Activated CD4-positive, alpha-beta memory T cell treated with anti-CD3 and anti-CD28 coated beads for 36 hours (primary cell): ENCODE results near the gene C11orf24. TPM values are rescaled to one million over a fixed set of nuclear protein-coding genes. Genes with fewer than 3 reads are reported as not detected.
A peak's percentile ranks its signal among the peaks of the same experiment; 100 is the strongest.
"Not testable (repeated sequence)": the region's sequence is repeated elsewhere in the genome, so short reads cannot be mapped to it uniquely, and the experiment has no call there.

Experiments
- CTCF ChIA-PET: fragments of 350-600 bp; sonication (Branson Sonifier 250); formaldehyde crosslinking; loops from one replicate; lab custom pipeline; 2021; ENCODE audit warnings: antibody characterized with exemption, inconsistent platforms; lab: Charles Lee
- POLR2A ChIA-PET: fragments of 350-600 bp; sonication (Branson Sonifier 250); formaldehyde crosslinking; loops from one replicate; lab custom pipeline; 2021; ENCODE audit warnings: antibody characterized with exemption; lab: Charles Lee
- DNase-seq: peaks from one replicate; pipeline ENCODE4 v3.0.0-alpha.2; 2020
- H3K27ac Mint-ChIP-seq: one replicate; pipeline ENCODE4 v1.8.0; 2021; ENCODE audit warnings: mixed read lengths
- H3K27me3 Mint-ChIP-seq: one replicate; pipeline ENCODE4 v1.8.0; 2021; ENCODE audit warnings: mixed read lengths
- H3K36me3 Mint-ChIP-seq: one replicate; pipeline ENCODE4 v1.8.0; 2021; ENCODE audit warnings: mixed read lengths
- H3K4me1 Mint-ChIP-seq: one replicate; pipeline ENCODE4 v1.8.0; 2021; ENCODE audit warnings: low read depth, mixed read lengths
- H3K4me3 Mint-ChIP-seq: one replicate; pipeline ENCODE4 v1.8.0; 2021; ENCODE audit warnings: mild to moderate bottlenecking, mixed read lengths
- H3K9me3 Mint-ChIP-seq: one replicate; pipeline ENCODE4 v1.8.0; 2021; ENCODE audit warnings: mixed read lengths
- intact Hi-C: fragments of 100-400 bp; cut with micrococcal nuclease; formaldehyde crosslinking; loops from one replicate; pipeline ENCODE4 v1.15.1; 2023
- total RNA-seq, 2 experiments: library from RNA; stranded (reverse); gene quantifications; one replicate each; pipeline ENCODE4 v1.2.3, GENCODE V29; 2021

Gene C11orf24
- total RNA-seq, 2 experiments from 2014 or later = 28.0 to 28.9 TPM

GRCh38 chr11:68297494-68297811, 25.7 kb upstream of the C11orf24 start:
- H3K27ac Mint-ChIP-seq = no peak overlapping the region
- H3K4me3 Mint-ChIP-seq = no peak overlapping the region
- ChIA-PET POLR2A (interaction anchor here (0.9 to 1.5 kb wide), 2 partner anchors 25 to 40 kb away, joined by 3 to 8 read pairs; partner anchors contain the start of gene C11orf24), CTCF (interaction anchor here (0.5 to 8.9 kb wide), 20 partner anchors 11 to 315 kb away, joined by 3 to 227 read pairs (median 4); partner anchors contain the start of gene C11orf24)
- no peaks in the 10 kb centered on the region for H3K4me1 Mint-ChIP-seq
- H3K36me3 Mint-ChIP-seq = no peaks in the 10 kb centered on the region
- DNase-seq = no peak
- peaks cover 1% of the 10 kb centered on the region for H3K27me3 Mint-ChIP-seq
- H3K9me3 Mint-ChIP-seq = no peaks in the 10 kb centered on the region
- intact Hi-C loops = loop anchor here (1.0 to 5.0 kb wide), 3 partner anchors 26 to 85 kb away; partner anchors contain the start of genes C11orf24 and KMT5B

- CTCF ChIA-PET = interaction anchor here (0.5 to 8.9 kb wide), 18 partner anchors 10 to 316 kb away, joined by 3 to 227 read pairs (median 4); partner anchors contain the start of gene C11orf24
- DNase-seq = no peak
- H3K4me1 Mint-ChIP-seq = no peaks in the 10 kb centered on the region
- intact Hi-C loops = loop anchor here (1.0 to 5.0 kb wide), 3 partner anchors 26 to 85 kb away; partner anchors contain the start of genes C11orf24 and KMT5B
- H3K27ac Mint-ChIP-seq = no peak overlapping the region
- peaks cover 1% of the 10 kb centered on the region for H3K27me3 Mint-ChIP-seq
- POLR2A ChIA-PET = interaction anchor here (0.9 to 1.5 kb wide), 2 partner anchors 25 to 40 kb away, joined by 3 to 8 read pairs; partner anchors contain the start of gene C11orf24
- no peaks in the 10 kb centered on the region for H3K36me3 Mint-ChIP-seq
- H3K9me3 Mint-ChIP-seq = no peaks in the 10 kb centered on the region
- no peak overlapping the region for H3K4me3 Mint-ChIP-seq
Measured at GRCh38 chr11:68297052-68297378, 25.2 kb upstream of the C11orf24 start.

GRCh38 chr11:68296344-68297051, 24.7 kb upstream of the C11orf24 start:
- H3K36me3 Mint-ChIP-seq = no peaks in the 10 kb centered on the region
- intact Hi-C loops = loop anchor here (1.0 to 5.0 kb wide), 3 partner anchors 25 to 84 kb away; partner anchors contain the start of genes C11orf24 and KMT5B
- H3K4me1 Mint-ChIP-seq = no peaks in the 10 kb centered on the region
- H3K9me3 Mint-ChIP-seq = no peaks in the 10 kb centered on the region
- CTCF ChIA-PET = interaction anchor here (0.6 to 8.9 kb wide), 18 partner anchors 10 to 102 kb away, joined by 3 to 227 read pairs (median 4); partner anchors contain the start of gene C11orf24
- H3K27me3 Mint-ChIP-seq = peaks cover 1% of the 10 kb centered on the region
- DNase-seq = no peak
- H3K27ac Mint-ChIP-seq = no peak overlapping the region
- H3K4me3 Mint-ChIP-seq = no peak overlapping the region
- POLR2A ChIA-PET = interaction anchor here (0.9 to 1.5 kb wide), 2 partner anchors 24 to 39 kb away, joined by 3 to 8 read pairs; partner anchors contain the start of gene C11orf24

GRCh38 chr11:68295940-68296339, 24.2 kb upstream of the C11orf24 start:
- no peaks in the 10 kb centered on the region for H3K4me1 Mint-ChIP-seq
- no peak overlapping the region for H3K4me3 Mint-ChIP-seq
- ChIA-PET POLR2A (no interaction called here), CTCF (interaction anchor here (0.6 to 8.9 kb wide), 10 partner anchors 13 to 102 kb away, joined by 3 to 227 read pairs (median 12); partner anchors contain the start of gene C11orf24)
- H3K9me3 Mint-ChIP-seq = no peaks in the 10 kb centered on the region
- DNase-seq = no peak
- intact Hi-C loops = loop anchor here (5.0 kb wide), 1 partner anchor 84 kb away; the partner anchor contains the start of gene KMT5B
- H3K27me3 Mint-ChIP-seq = peaks cover 1% of the 10 kb centered on the region
- H3K27ac Mint-ChIP-seq = no peak overlapping the region
- no peaks in the 10 kb centered on the region for H3K36me3 Mint-ChIP-seq

GRCh38 chr11:68295271-68295670, 23.5 kb upstream of the C11orf24 start:
- peaks cover 1% of the 10 kb centered on the region for H3K27me3 Mint-ChIP-seq
- POLR2A ChIA-PET = no interaction called here
- H3K4me3 Mint-ChIP-seq = no peak overlapping the region
- no peaks in the 10 kb centered on the region for H3K9me3 Mint-ChIP-seq
- no peak overlapping the region for H3K27ac Mint-ChIP-seq
- CTCF ChIA-PET = interaction anchor here (1.2 to 8.9 kb wide), 5 partner anchors 20 to 85 kb away, joined by 3 to 227 read pairs (median 35); partner anchors contain the start of gene C11orf24
- no peak for DNase-seq
- intact Hi-C loops = loop anchor here (5.0 kb wide), 1 partner anchor 83 kb away; the partner anchor contains the start of gene KMT5B
- H3K4me1 Mint-ChIP-seq = no peaks in the 10 kb centered on the region
- no peaks in the 10 kb centered on the region for H3K36me3 Mint-ChIP-seq

- no peak overlapping the region for H3K4me3 Mint-ChIP-seq
- ChIA-PET POLR2A (no interaction called here), CTCF (interaction anchor here (1.4 to 2.6 kb wide), 2 partner anchors 33 to 36 kb away, joined by 3 to 10 read pairs; no protein-coding TSS in a partner anchor)
- H3K27me3 Mint-ChIP-seq = peaks cover 3% of the 10 kb centered on the region
- intact Hi-C loops = no loop called here
- H3K36me3 Mint-ChIP-seq = no peaks in the 10 kb centered on the region
- H3K9me3 Mint-ChIP-seq = peaks cover 5% of the 10 kb centered on the region
- no peak overlapping the region for H3K27ac Mint-ChIP-seq
- H3K4me1 Mint-ChIP-seq = no peaks in the 10 kb centered on the region
- no peak for DNase-seq
Measured at GRCh38 chr11:68293708-68294107, 21.9 kb upstream of the C11orf24 start.

GRCh38 chr11:68289456-68289855, 17.7 kb upstream of the C11orf24 start:
- H3K4me3 Mint-ChIP-seq = no peak overlapping the region
- H3K27me3 Mint-ChIP-seq = peaks cover 8% of the 10 kb centered on the region
- H3K36me3 Mint-ChIP-seq = no peaks in the 10 kb centered on the region
- peaks cover 9% of the 10 kb centered on the region for H3K9me3 Mint-ChIP-seq
- intact Hi-C loops = no loop called here
- H3K27ac Mint-ChIP-seq = no peak overlapping the region
- POLR2A ChIA-PET = no interaction called here
- CTCF ChIA-PET = interaction anchor here (0.9 to 1.0 kb wide), 2 partner anchors 17 to 32 kb away, joined by 3 read pairs; partner anchors contain the start of gene C11orf24
- no peak for DNase-seq
- H3K4me1 Mint-ChIP-seq = no peaks in the 10 kb centered on the region

GRCh38 chr11:68287419-68287818, 15.6 kb upstream of the C11orf24 start:
- DNase-seq = no peak
- ChIA-PET CTCF (interaction anchor here (1.0 to 1.3 kb wide), 2 partner anchors 11 to 78 kb away, joined by 3 to 5 read pairs; no protein-coding TSS in a partner anchor), POLR2A (no interaction called here)
- intact Hi-C loops = no loop called here
- peaks cover 2% of the 10 kb centered on the region for H3K36me3 Mint-ChIP-seq
- H3K9me3 Mint-ChIP-seq = peaks cover 13% of the 10 kb centered on the region
- H3K27ac Mint-ChIP-seq = no peak overlapping the region
- H3K4me1 Mint-ChIP-seq = peaks cover 9% of the 10 kb centered on the region
- H3K27me3 Mint-ChIP-seq = peaks cover 10% of the 10 kb centered on the region
- no peak overlapping the region for H3K4me3 Mint-ChIP-seq

- CTCF ChIA-PET = interaction anchor here (1.0 to 3.5 kb wide), 2 partner anchors 12 to 13 kb away, joined by 5 to 19 read pairs; partner anchors contain the start of gene C11orf24
- intact Hi-C loops, H3K4me3 Mint-ChIP-seq, H3K27me3 Mint-ChIP-seq, H3K27ac Mint-ChIP-seq, H3K36me3 Mint-ChIP-seq, POLR2A ChIA-PET, DNase-seq: not testable (repeated sequence)
- Mint-ChIP-seq H3K9me3 (peaks cover 11% of the 10 kb centered on the region), H3K4me1 (peaks cover 19% of the 10 kb centered on the region)
Measured at GRCh38 chr11:68284588-68284987, 12.8 kb upstream of the C11orf24 start.

- intact Hi-C loops = no loop called here
- Mint-ChIP-seq H3K36me3 (peaks cover 2% of the 10 kb centered on the region), H3K4me3 (no peak overlapping the region), H3K4me1 (peaks cover 19% of the 10 kb centered on the region), H3K27ac (peak overlapping the region; percentile 10), H3K9me3 (peaks cover 8% of the 10 kb centered on the region), H3K27me3 (peaks cover 9% of the 10 kb centered on the region)
- ChIA-PET POLR2A (interaction anchor here (0.9 kb wide), 1 partner anchor 11 kb away, joined by 3 read pairs; no protein-coding TSS in a partner anchor), CTCF (interaction anchor here (0.5 to 3.5 kb wide), 3 partner anchors 11 to 361 kb away, joined by 3 to 19 read pairs (median 4); partner anchors contain the start of gene C11orf24)
- no peak for DNase-seq
Measured at GRCh38 chr11:68282861-68283230, 11.1 kb upstream of the C11orf24 start.

GRCh38 chr11:68282141-68282860, 10.5 kb upstream of the C11orf24 start:
- peaks cover 19% of the 10 kb centered on the region for H3K4me1 Mint-ChIP-seq
- H3K9me3 Mint-ChIP-seq = peaks cover 8% of the 10 kb centered on the region
- peak; percentile 72 for DNase-seq
- CTCF ChIA-PET = interaction anchor here (0.5 to 3.5 kb wide), 3 partner anchors 10 to 15 kb away, joined by 4 to 19 read pairs (median 4); partner anchors contain the start of gene C11orf24
- peaks cover 2% of the 10 kb centered on the region for H3K36me3 Mint-ChIP-seq
- POLR2A ChIA-PET = interaction anchor here (0.9 kb wide), 1 partner anchor 10 kb away, joined by 3 read pairs; no protein-coding TSS in a partner anchor
- H3K27ac Mint-ChIP-seq = peak overlapping the region; percentile 39
- intact Hi-C loops = no loop called here
- H3K27me3 Mint-ChIP-seq = peaks cover 8% of the 10 kb centered on the region
- peak overlapping the region; percentile 27 for H3K4me3 Mint-ChIP-seq
